ENCODE measurements around the gene ZNRF3. TPM values are rescaled to one million over a fixed set of nuclear protein-coding genes. Genes with fewer than 3 reads are reported as not detected.

The ZNRF3 gene
- total and polyA plus RNA-seq, 2 donors (not counting 1 experiment from before 2014, with no cell fraction given): 0.21 to 0.71 TPM

- Histone ChIP-seq H3K27ac (ENCODE audit: low read length in 2 of 2) (no peak overlapping the region), H2AFZ (ENCODE audit: insufficient read depth, low read depth, low read length, poor library complexity, severe bottlenecking) (no peak overlapping the region), H3K9ac (ENCODE audit: low read length) (no peak overlapping the region), H3K27me3 (replicated peaks in 1 of 4; ENCODE audit: control extremely low read depth in 1 of 4, control insufficient read depth in 3 of 4, insufficient read depth in 4 of 4, low read length in 3 of 4) (peaks cover 0 to 40% (median 10%) of the 10 kb centered on the region in 4 experiments), H3K4me1 (ENCODE audit: control insufficient read depth in 2 of 2, insufficient read depth in 2 of 2, low read length in 2 of 2) (no peaks in the 10 kb centered on the region), H3K4me2 (replicated peaks; ENCODE audit: low read depth, low read length, poor library complexity, severe bottlenecking) (no peak overlapping the region), H3K79me2 (ENCODE audit: control insufficient read depth, insufficient read depth, low read length) (no peaks in the 10 kb centered on the region), H3K4me3 (ENCODE audit: control extremely low read depth in 1 of 5, extremely low read depth in 1 of 5, insufficient read depth in 1 of 5, low read depth in 2 of 5, low read length in 4 of 5) (no peak overlapping the region), H3K36me3 (replicated peaks in 1 of 2; ENCODE audit: control extremely low read depth in 1 of 2, control insufficient read depth in 1 of 2, extremely low read depth in 1 of 2, insufficient read depth in 2 of 2, low read length in 1 of 2) (no peaks in the 10 kb centered on the region), H3K9me3 (ENCODE audit: control extremely low read depth in 1 of 3, control insufficient read depth in 2 of 3, insufficient read depth in 1 of 3, low read length in 2 of 3) (no peaks in the 10 kb centered on the region), H4K20me1 (ENCODE audit: control insufficient read depth, insufficient read depth, low read length, poor library complexity, severe bottlenecking) (no peaks in the 10 kb centered on the region)
- ATAC-seq (ENCODE audit: low read depth): no peak
- ChIA-PET CTCF (no interaction called here), POLR2A (no interaction called here)
- peaks cover 57% of the 10 kb centered on the region for H3K27me3 Mint-ChIP-seq
- no peak for TF ChIP-seq EZH2 (IDR thresholded peaks at IDR 0.05; ENCODE audit: borderline replicate concordance, insufficient read depth, low read depth, low read length, poor library complexity, severe bottlenecking)
- TF ChIP-seq CTCF (IDR thresholded peaks at IDR 0.05): no peak
- no peak overlapping the region for H3K4me3 Mint-ChIP-seq
- intact Hi-C loops (cut with micrococcal nuclease): no loop called here
- no peaks in the 10 kb centered on the region for H3K9me3 Mint-ChIP-seq (ENCODE audit: insufficient read depth)
- H3K27ac Mint-ChIP-seq: no peak overlapping the region
- H3K4me1 Mint-ChIP-seq: no peaks in the 10 kb centered on the region
- WGBS (ENCODE audit: insufficient coverage): 100% methylated on average over 2 of the region's 3 CpGs
- no peak for DNase-seq
These were observed 78.7 kb downstream of the ZNRF3 start for GRCh38 chr22:28962042-28962554.

- Histone ChIP-seq H3K27me3 (replicated peaks in 1 of 4; ENCODE audit: control extremely low read depth in 1 of 4, control insufficient read depth in 3 of 4, insufficient read depth in 4 of 4, low read length in 3 of 4) (peaks cover 0 to 38% (median 8%) of the 10 kb centered on the region in 4 experiments), H3K79me2 (ENCODE audit: control insufficient read depth, insufficient read depth, low read length) (no peaks in the 10 kb centered on the region), H3K9ac (ENCODE audit: low read length) (no peak overlapping the region), H2AFZ (ENCODE audit: insufficient read depth, low read depth, low read length, poor library complexity, severe bottlenecking) (no peak overlapping the region), H3K4me3 (ENCODE audit: control extremely low read depth in 1 of 5, extremely low read depth in 1 of 5, insufficient read depth in 1 of 5, low read depth in 2 of 5, low read length in 4 of 5) (no peak overlapping the region), H3K4me1 (ENCODE audit: control insufficient read depth in 2 of 2, insufficient read depth in 2 of 2, low read length in 2 of 2) (no peaks in the 10 kb centered on the region), H4K20me1 (ENCODE audit: control insufficient read depth, insufficient read depth, low read length, poor library complexity, severe bottlenecking) (no peaks in the 10 kb centered on the region), H3K4me2 (replicated peaks; ENCODE audit: low read depth, low read length, poor library complexity, severe bottlenecking) (no peak overlapping the region), H3K27ac (ENCODE audit: low read length in 2 of 2) (no peak overlapping the region), H3K36me3 (replicated peaks in 1 of 2; ENCODE audit: control extremely low read depth in 1 of 2, control insufficient read depth in 1 of 2, extremely low read depth in 1 of 2, insufficient read depth in 2 of 2, low read length in 1 of 2) (no peaks in the 10 kb centered on the region), H3K9me3 (ENCODE audit: control extremely low read depth in 1 of 3, control insufficient read depth in 2 of 3, insufficient read depth in 1 of 3, low read length in 2 of 3) (no peaks in the 10 kb centered on the region)
- CTCF ChIA-PET: no interaction called here
- no peak overlapping the region for H3K27ac Mint-ChIP-seq
- POLR2A ChIA-PET: no interaction called here
- TF ChIP-seq EZH2 (IDR thresholded peaks at IDR 0.05; ENCODE audit: borderline replicate concordance, insufficient read depth, low read depth, low read length, poor library complexity, severe bottlenecking) (no peak), CTCF (IDR thresholded peaks at IDR 0.05) (no peak)
- H3K4me1 Mint-ChIP-seq: no peaks in the 10 kb centered on the region
- H3K9me3 Mint-ChIP-seq (ENCODE audit: insufficient read depth): no peaks in the 10 kb centered on the region
- DNase-seq (no peak), ATAC-seq (ENCODE audit: low read depth) (no peak)
- 33% methylated on average over 2 of the region's 2 CpGs for WGBS (ENCODE audit: insufficient coverage)
- no peak overlapping the region for H3K4me3 Mint-ChIP-seq
- H3K27me3 Mint-ChIP-seq: peaks cover 53% of the 10 kb centered on the region
- intact Hi-C loops (cut with micrococcal nuclease): no loop called here
These were observed 80.0 kb downstream of the ZNRF3 start for GRCh38 chr22:28963362-28963761.
